SU-DHL-6 (cell line): ENCODE measurements around the gene LTBP4.
A peak's percentile ranks its signal among the peaks of the same experiment; 100 is the strongest.

Source experiments
- H2AFZ ChIP-seq: fragments of 200-600 bp; sonication (generic); 2 replicates; pipeline ENCODE4 v1.6.1; 2014; ENCODE audit warnings: low read depth, mild to moderate bottlenecking, moderate library complexity, mixed read lengths, antibody characterized with exemption, low read length; ENCODE audit not compliant: severe bottlenecking
- H3F3A ChIP-seq: fragments of 200-600 bp; shearing (Covaris generic); 2 replicates; pipeline ENCODE4 v1.6.0; 2016; ENCODE audit warnings: antibody characterized with exemption, mild to moderate bottlenecking; ENCODE audit not compliant: insufficient read depth
- H3K27ac ChIP-seq: fragments of 200-600 bp; sonication (generic); 2 replicates; pipeline ENCODE4 v1.5.1; 2016; ENCODE audit warnings: low read depth, mild to moderate bottlenecking, low read length, moderate library complexity, mixed read lengths
- H3K27me3 ChIP-seq: fragments of 200-600 bp; sonication (generic), shearing (Covaris generic); 2 replicates; pipeline ENCODE4 v1.6.0; 2014; ENCODE audit warnings: mild to moderate bottlenecking, low read length
- H3K36me3 ChIP-seq: fragments of 200-600 bp; sonication (generic); 2 replicates; pipeline ENCODE4 v1.6.1; 2014; ENCODE audit warnings: mild to moderate bottlenecking, low read length, mixed read lengths
- H3K4me2 ChIP-seq: fragments of 300-600, 200-600 bp; shearing (Covaris generic), sonication (generic); 2 replicates; pipeline ENCODE4 v1.6.0; 2014; ENCODE audit warnings: low read length, low read depth, mild to moderate bottlenecking; ENCODE audit not compliant: poor library complexity, severe bottlenecking
- H3K4me3 ChIP-seq: fragments of 200-600 bp; sonication (generic); 2 replicates; pipeline ENCODE4 v1.5.1; 2014; ENCODE audit warnings: antibody characterized with exemption, low read length, mild to moderate bottlenecking, mixed read lengths; ENCODE audit not compliant: insufficient read depth, poor library complexity, severe bottlenecking
- H3K79me2 ChIP-seq: fragments of 200-600 bp; sonication (generic); 2 replicates; pipeline ENCODE4 v1.6.1; 2014; ENCODE audit warnings: mild to moderate bottlenecking, low read length, moderate library complexity; ENCODE audit not compliant: insufficient read depth
- H3K9ac ChIP-seq: fragments of 200-600 bp; sonication (generic); 2 replicates; pipeline ENCODE4 v1.7.0; 2014; ENCODE audit warnings: mild to moderate bottlenecking, low read length
- H3K9me2 ChIP-seq: fragments of 200-600 bp; sonication (generic); replicated peaks from 2 replicates; pipeline ENCODE4 v1.6.1; 2014; ENCODE audit warnings: low read length; ENCODE audit not compliant: insufficient read depth
- H3K9me3 ChIP-seq: fragments of 200-600 bp; sonication (generic); 2 replicates; pipeline ENCODE4 v1.6.1; 2014; ENCODE audit warnings: low read length, mixed read lengths; ENCODE audit not compliant: insufficient read depth
- H4K20me1 ChIP-seq: fragments of 200-600 bp; sonication (generic); 2 replicates; pipeline ENCODE4 v1.6.1; 2014; ENCODE audit warnings: low read depth, mild to moderate bottlenecking, antibody characterized with exemption, low read length, moderate library complexity, mixed read lengths
- CTCF ChIP-seq: fragments of 200-600 bp; sonication (generic); IDR thresholded peaks from one replicate; pipeline ENCODE4 v1.5.1; 2017; ENCODE audit warnings: antibody characterized with exemption, mild to moderate bottlenecking, low read length, moderate library complexity; ENCODE audit not compliant: insufficient read depth, poor library complexity, severe bottlenecking
- EZH2phosphoT487 ChIP-seq: fragments of 200-600 bp; sonication (generic), shearing (Covaris generic); conservative IDR thresholded peaks from 2 replicates; pipeline ENCODE4 v1.6.1; 2018; ENCODE audit warnings: mild to moderate bottlenecking, antibody characterized with exemption, low read length, moderate library complexity, mixed read lengths

Gene LTBP4

GRCh38 chr19:40605216-40605971 lies 4.2 kb downstream of the LTBP4 start:
- peak overlapping the region; percentile 76 for H3K27ac ChIP-seq
- H3K9me2 ChIP-seq, result no peaks in the 10 kb centered on the region
- peak overlapping the region; percentile 72 for H3K4me2 ChIP-seq
- TF ChIP-seq CTCF (peak; percentile 28), EZH2phosphoT487 (no peak)
- peak overlapping the region; percentile 57 for H3K9ac ChIP-seq
- H3K79me2 ChIP-seq, result no peaks in the 10 kb centered on the region
- no peaks in the 10 kb centered on the region for H4K20me1 ChIP-seq
- H3K4me3 ChIP-seq, result peak overlapping the region; percentile 54
- H3K27me3 ChIP-seq, result no peaks in the 10 kb centered on the region
- peak overlapping the region; percentile 88 for H2AFZ ChIP-seq
- no peaks in the 10 kb centered on the region for H3K36me3 ChIP-seq
- H3F3A ChIP-seq, result peaks cover 23% of the 10 kb centered on the region
- H3K9me3 ChIP-seq, result no peaks in the 10 kb centered on the region

- Histone ChIP-seq H3K9me2 (no peaks in the 10 kb centered on the region), H3K27me3 (no peaks in the 10 kb centered on the region), H3K27ac (no peak overlapping the region), H2AFZ (no peak overlapping the region), H4K20me1 (no peaks in the 10 kb centered on the region), H3F3A (peaks cover 26% of the 10 kb centered on the region), H3K79me2 (no peaks in the 10 kb centered on the region), H3K4me3 (no peak overlapping the region), H3K9ac (no peak overlapping the region), H3K4me2 (no peak overlapping the region), H3K36me3 (no peaks in the 10 kb centered on the region), H3K9me3 (no peaks in the 10 kb centered on the region)
- no peak for TF ChIP-seq CTCF
- no peak for TF ChIP-seq EZH2phosphoT487
These were observed 6.4 kb downstream of the LTBP4 start for GRCh38 chr19:40607311-40608239.

DNA sequence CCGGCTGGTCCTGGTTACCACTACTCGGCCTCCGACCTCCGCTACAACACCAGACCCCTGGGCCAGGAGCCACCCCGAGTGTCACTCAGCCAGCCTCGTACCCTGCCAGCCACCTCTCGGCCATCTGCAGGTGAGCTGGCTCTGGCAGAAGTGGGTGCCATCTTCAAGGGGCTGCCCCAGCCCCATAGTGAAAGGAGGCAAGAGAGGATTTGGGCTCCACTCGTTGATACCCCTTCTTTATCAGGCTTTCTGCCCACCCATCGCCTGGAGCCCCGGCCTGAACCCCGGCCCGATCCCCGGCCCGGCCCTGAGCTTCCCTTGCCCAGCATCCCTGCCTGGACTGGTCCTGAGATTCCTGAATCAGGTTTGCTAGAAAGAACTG lies 7.1 kb downstream of the LTBP4 start:
- Histone ChIP-seq H3K9ac (no peak overlapping the region), H3K36me3 (no peaks in the 10 kb centered on the region), H3K27ac (no peak overlapping the region), H3K27me3 (no peaks in the 10 kb centered on the region), H3K79me2 (no peaks in the 10 kb centered on the region), H3K9me3 (no peaks in the 10 kb centered on the region), H3K4me3 (no peak overlapping the region), H3K9me2 (no peaks in the 10 kb centered on the region), H2AFZ (no peak overlapping the region), H3F3A (peaks cover 22% of the 10 kb centered on the region), H3K4me2 (no peak overlapping the region), H4K20me1 (no peaks in the 10 kb centered on the region)
- no peak for TF ChIP-seq CTCF
- TF ChIP-seq EZH2phosphoT487, result no peak
